HG02623 (cell line): Measurements from ENCODE around the gene HECTD4.
"Not testable (repeated sequence)": the region's sequence is repeated elsewhere in the genome, so short reads cannot be mapped to it uniquely, and the experiment has no call there.

Experiments
- ATAC-seq: cut with Tn5 transposase; IDR thresholded peaks from one replicate; pipeline ENCODE4 v1.9.1; 2021; ENCODE audit warnings: moderate library complexity; ENCODE audit not compliant: unreplicated experiment

HECTD4 gene

DNA sequence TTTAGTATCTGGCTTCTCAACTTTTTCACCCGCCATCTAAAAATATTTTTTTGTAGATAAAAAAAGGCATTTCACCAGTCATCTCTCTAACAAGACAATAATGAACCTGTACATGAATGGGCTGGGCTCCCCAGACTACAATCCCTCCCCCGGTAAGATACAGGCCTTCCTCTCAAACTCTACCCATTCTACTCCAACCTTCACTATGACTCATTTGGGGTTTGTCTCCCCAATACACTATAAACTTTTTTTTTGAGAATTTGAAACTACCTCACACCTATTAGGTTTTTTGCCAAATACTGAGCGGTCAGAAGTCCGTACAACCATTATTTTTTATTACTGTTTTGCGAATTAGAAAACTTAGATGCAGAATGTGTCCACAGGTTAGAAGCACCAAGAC, 26.4 kb upstream of the HECTD4 start:
- ATAC-seq: no peak

DNA sequence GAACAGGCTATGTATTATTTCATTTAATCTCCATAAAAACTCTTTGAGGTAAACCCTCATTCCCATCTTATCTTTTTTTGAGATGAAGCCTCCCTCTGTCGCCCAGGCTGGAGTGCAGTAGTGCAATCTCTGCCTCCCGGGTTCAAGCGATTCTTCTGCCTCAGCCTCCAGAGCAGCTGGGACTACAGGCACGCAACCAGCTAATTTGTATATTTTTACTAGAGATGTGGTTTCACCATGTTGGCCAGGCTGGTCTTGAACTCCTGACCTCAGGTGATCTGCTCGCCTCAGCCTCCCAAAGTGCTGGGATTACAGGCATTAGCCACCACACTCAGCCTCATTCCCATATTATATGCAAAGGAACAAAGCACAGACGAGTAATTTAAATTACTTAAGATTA, 25.5 kb upstream of the HECTD4 start:
- not testable (repeated sequence) for ATAC-seq

DNA sequence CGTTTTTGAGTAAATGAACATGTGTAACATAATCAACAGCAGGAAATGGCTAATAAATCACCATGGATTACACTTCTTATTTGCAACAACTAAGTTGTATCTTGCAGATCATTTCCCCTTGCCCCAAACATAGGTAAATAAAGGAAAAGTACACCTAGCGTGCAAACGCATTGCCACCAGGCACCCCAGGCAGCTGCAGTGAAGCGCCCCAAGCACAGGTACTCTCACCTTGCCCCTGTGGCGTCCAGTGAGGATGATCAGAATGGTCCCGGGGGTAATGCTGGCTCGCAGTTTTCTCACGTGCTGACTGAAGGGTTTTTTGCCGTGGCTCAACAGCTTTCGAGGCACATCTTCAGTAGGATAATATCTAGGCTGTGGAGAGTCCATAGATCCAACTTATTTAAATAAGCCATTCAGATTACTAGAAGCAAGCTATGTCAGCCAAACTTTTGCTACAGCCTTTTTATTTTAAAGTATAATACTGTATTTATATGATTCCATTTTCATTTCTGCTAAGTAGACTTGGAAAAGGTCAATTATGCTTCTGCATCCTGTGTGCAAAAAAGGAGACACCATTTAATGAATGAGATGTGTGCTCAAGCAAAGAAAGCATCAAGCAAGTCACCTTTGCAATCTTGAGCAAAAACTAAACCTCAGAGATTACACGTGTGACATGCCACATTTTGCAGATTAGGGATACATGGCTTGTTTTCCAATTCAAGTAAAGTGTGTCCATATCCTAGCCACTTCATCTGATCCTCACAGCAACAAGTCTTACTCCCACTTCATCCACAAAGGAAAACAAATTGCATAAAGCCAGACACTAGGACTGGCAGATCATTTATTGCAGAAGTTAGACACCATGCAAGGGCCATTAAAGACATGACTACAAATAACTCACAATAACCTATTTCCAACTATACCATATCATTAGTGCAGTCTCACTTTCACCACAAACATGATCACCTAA, 24.6 kb upstream of the HECTD4 start:
- no peak for ATAC-seq

DNA sequence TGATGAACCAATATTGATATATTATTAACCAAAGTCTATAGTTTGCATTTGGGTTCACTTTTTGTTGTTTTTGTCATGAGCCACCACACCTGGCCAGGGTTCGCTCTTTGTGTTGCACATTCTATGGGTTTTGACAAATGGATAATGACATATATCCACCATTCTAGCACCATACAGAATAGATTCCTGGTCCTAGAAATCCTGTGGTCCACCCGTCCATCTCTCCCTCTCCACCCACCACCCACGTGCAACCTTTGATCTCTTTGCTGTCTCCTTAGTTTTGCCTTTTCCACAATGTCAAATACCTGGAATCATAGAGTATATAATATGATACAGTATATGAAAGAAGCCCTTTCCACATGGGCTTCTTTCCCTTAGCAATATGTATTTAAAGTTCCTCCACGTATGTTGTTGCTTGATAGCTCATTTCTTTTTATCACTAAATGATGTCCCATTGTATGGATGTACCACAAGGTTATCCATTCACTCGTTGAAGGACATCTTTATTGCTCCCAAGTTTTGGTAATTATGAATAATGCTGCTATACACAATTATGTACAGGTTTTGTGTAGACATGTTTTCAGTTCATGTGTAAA, 19.8 kb upstream of the HECTD4 start:
- no peak for ATAC-seq

DNA sequence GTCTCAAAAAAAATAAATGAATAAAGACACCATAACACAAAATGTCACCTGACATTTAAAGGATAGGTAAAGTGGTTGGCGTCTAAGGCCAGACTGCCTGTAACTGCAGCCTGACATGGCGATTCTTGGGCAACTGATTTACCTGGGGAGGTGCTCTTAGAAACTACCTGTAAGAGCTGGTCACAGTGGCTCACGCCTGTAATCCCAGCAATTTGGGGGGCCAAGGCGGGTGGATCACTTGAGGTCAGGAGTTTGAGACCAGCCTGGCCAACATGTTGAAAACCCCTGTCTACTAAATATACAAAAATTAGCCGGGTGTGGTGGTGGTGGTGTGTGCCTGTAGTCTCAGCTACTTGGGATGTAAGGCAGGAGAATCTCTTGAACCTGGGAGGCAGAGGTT, 18.8 kb upstream of the HECTD4 start:
- no peak for ATAC-seq

DNA sequence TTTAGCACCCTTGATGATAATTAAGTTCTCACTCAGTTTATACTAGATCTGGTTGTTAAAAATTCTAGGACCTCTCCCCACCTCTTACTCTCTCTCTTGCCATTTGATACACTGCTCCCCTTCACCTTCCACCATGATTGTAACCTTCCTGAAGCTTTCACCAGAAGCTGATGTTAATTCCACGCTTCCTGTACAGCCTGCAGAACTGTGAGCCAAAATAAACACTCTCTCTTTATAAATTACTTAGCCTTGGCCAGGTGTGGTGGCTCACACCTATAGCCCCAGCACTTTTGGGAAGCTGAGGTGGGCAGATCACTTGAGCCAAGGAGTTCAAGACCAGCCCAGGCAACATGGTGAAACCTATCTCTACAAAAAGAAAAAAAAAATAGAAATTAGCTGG, 11.1 kb upstream of the HECTD4 start:
- no peak for ATAC-seq

DNA sequence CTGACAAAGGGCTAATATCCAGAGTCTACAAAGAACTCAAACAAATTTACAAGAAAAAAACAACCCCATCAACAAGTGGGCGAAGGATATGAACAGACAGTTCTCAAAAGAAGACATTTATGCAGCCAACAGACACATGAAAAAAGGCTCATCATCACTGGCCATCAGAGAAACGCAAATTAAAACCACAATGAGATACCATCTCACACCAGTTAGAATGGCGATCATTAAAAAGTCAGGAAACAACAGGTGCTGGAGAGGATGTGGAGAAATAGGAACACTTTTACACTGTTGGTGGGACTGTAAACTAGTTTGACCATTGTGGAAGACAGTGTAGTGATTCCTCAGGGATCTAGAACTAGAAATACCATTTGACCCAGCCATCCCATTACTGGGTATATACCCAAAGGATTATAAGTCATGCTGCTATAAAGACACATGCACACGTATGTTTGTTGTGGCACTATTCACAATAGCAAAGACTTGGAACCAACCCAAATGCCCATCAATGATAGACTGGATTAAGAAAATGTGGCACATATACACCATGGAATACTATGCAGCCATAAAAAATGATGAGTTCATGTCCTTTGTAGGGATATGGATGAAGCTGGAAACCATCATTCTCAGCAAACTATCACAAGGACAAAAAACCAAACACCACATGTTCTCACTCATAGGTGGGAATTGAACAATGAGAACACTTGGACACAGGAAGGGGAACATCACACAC, 7.9 kb upstream of the HECTD4 start:
- not testable (repeated sequence) for ATAC-seq

DNA sequence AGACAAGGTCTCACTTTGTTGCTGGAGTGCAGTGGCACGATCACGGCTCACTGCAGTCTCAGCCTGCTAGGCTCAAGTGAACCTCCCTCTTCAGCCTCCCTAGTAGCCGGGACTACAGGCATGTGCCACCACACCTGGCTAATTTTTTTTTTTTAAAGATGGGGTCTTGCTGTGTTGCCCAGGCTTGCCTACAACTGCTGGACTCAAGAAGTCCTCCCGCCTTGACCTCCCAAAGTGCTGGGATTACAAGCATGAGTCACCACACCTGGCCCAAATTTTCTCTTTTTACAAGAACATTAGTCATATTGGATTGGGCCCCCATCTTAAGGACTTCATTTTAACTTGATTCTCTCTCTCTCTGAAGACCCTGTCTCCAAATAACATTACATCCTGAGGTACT, 7.0 kb upstream of the HECTD4 start:
- ATAC-seq: no peak

DNA sequence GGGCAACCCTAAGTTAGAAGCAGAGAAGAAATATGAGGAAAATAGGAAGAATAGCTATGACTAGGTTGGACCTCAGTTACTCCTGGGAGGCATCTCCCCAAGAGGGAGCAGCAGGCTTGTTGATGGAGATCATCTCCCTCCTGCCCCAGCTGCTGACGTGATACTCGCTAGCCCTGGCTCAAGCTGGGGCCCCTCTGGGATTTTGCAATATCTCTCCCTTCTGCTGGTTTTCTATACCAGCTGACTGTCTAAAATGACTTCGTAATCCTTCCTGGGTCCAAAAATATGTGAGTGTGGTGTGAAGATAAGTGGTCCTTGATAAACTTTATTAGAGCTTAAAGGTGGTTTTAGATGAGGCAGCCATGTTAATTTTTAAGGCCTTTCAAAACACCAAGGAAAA, 4.5 kb upstream of the HECTD4 start:
- no peak for ATAC-seq

DNA sequence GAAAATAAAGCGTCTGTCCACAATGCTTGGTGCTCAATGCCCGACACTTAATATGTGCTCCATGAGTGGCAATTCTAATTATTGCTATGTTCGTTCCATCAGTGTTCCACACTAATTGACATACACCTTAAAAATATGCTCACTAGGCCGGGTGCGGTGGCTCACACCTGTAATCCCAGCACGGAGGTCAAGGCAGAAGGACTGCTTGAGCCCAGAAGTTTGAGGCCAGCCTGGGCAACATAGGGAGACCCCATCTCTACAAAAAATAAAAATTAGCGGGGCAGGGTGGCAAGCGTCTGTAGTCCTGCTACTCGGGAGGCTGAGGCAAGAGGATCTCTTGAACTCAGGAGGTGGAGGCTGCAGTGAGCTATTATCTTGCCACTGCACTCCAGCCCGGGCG, 635 bp upstream of the HECTD4 start:
- no peak for ATAC-seq

DNA sequence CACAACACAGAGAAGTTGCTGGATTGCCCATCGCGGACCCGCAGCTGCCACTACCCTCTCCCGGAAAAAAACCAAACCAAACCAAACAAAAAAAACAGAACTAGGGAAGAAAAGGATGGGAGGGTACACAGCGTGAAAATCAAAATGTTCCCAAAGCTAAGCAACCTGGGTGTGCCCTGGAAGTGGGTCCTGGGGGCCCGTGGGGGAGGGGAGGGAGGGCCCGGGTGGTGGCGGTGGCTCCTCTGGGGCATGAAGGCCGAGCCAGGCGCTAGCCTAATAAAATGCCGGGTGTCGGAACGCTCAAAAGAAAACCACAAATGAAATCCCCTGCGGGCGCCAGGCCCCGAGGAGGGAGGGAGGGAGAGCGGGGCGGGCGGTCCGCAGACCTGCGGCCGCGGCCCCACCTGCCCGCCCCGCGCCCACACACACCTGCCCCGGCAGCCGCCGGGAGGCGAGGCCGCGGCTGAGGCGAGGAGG, 787 bp downstream of the HECTD4 start:
- ATAC-seq: peak; percentile 35

DNA sequence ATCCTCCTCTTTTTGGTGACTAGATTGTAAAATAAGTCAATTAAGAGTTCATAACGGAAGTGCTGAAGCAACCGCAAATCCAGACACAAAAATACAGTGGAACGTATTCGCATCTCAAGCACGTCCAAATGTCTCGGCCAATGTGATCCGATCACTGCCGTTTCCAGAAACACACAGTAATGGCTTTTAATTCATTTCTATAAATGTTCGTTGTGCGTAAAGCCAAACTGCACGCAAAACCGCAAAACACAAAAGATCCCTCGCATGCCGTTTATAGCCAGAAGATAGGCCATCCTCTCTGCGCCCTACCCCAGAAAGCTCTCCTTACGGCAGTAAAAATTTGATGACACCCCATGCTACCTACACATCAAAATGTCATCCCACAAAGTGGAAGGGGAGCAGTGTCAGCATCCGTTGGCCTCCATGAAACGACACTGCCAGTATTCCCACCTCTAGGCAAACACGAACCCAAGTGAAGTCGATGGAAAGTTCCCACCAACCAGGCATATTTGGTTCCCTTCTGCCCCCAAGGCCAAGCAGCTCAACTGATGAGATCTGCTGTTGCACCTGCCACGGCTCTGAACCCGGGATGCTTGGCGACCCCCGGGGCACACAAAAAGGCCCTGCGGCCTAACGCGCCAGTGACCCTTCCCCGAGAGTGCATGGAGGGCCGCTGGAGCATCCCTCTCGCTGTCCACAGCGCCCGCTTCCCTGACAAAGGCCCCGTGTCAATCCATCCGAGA, 1.4 kb downstream of the HECTD4 start:
- ATAC-seq: no peak

DNA sequence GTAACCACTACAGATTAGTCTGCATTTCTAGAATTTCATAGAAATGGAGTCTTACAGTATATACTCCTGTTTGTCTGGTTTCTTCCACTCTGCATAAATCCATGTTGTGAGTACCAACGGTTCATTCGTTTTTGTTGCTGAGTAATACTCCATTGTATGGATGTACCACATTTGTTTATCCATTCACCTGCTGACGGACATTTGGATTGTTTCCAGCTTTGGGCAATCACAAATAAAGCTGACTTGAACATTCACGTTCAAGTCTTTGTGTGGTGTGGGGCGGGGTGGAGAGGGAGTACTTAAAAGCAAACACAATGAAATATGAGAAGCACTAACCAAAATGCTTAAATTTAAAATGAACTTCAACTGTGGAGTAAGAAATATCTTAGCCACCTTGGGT, 7.1 kb downstream of the HECTD4 start:
- no peak for ATAC-seq

DNA sequence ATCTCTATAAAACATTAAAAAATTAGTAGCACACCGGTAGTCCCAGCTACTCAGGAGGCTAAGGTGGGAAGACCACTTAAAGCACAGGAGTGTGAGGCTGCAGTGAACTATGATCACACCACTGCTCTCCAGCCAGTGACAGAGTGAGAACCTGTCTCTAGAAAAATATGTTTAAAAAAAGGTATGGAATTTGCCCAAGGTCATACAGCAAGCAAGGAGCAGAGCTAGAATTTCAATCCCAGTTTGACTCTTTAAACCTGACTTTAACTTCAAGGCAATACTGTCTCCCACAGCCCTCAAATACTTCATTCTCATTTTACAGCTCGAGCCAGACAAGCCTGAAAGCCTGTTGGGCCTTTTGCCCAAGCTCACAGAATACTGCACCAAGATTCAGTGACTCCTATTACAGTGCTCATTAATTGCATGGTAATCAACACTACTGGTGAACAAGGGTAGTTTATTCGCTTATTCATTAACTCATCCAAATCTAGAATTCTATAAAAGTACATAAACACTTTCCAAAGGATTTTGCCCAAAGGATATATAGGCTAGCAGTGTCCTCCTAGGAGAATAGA, 8.0 kb downstream of the HECTD4 start:
- no peak for ATAC-seq

DNA sequence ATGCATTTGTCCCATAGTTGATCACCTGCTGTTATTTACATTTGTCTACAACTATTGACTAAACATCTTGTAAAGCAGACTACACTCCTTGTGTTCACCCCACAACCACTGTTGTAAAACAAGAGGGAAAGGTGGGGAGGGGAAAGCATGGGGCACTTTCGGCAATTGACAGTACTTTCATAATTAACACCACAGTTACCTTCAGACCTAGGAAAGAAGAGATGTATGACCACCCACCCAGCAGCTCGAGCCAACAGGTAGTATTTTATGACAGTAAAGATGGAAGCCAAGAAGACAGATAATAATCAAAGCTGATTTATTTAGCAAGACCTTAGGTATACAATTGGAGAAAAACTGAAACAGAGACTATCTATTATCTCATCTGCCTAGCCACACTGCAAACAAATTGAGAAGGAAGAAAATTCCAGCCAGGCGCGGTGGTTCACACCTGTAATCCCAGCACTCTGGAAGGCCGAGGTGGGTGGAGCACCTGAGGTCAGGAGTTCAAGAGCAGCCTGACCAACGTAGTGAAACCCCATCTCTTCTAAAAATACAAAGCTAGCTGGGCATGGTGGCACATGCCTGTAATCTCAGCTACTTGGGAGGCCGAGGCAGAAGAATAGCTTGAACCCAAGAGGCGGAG, 11.2 kb downstream of the HECTD4 start:
- no peak for ATAC-seq

DNA sequence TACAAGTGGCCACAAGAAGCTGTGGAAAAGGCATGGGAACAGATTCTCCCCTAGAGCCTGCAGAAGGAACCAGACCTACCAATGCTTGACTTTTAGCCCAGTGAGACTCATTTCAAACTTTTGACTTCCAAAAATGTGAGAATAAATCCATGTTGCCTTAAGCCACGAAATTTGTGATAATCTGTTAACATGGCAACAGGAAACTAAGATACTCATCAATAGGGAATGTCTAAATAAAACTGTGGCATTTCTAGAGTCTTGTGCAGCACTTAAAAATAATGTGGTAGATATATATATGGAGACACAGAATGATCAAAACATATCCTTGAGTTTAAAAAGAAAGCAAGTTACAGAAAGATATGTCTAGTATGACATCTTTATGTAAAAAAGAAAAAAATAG, 12.0 kb downstream of the HECTD4 start:
- ATAC-seq: no peak

DNA sequence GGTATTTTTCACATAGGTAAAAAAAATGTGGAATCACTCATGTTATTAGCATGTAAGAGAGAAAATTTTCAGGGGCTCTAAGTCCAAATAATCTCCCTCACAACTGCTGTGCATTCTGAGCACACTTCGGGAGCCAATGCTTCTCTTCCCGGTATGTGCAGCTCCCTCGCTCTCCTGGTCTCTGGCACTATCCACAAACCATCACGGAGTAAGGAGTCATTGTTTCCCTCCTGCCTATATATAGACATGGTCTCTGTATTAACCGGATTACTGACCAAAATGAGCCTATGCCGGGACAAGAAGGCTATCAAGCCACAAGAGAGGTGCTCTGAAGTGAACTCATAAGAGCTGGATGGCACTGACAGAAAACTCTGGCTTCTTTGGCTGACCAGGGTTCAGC, 13.4 kb downstream of the HECTD4 start:
- no peak for ATAC-seq

DNA sequence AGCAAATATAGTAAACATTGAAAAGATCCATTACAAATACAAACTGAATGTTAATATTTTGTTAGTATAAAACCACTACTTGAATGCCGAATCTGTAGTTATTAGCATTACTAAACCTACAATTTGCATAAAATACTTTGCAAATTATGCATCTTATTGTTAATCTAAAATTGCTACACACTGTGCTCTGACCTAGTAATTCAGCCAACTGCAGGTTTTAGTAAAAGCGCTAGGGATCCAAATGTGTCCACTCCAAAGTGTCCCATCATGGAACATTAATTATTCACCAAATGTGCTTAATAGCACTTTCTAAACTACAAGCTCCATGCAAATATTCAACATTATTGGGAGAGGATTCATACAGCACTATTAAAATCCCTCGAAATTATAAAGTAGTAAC, 14.3 kb downstream of the HECTD4 start:
- no peak for ATAC-seq

DNA sequence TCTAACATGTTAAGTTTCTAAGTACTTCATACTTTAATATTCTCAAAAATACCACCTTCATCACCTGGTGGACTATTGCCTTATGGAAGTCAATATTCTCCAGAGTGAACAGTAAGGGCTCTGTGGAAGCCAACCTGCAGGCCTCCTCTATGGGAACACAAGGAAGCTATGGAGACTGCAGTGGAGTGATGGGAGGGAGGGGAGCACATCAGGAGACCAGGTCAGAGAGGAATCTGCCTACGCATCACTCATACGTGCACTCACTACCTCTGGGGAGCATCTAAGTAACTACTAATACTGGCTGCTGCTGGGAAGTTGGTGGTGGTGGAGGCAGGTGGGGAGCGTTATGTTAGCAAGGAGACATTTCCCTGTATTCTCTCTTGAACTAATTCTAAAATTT, 19.9 kb downstream of the HECTD4 start:
- no peak for ATAC-seq

DNA sequence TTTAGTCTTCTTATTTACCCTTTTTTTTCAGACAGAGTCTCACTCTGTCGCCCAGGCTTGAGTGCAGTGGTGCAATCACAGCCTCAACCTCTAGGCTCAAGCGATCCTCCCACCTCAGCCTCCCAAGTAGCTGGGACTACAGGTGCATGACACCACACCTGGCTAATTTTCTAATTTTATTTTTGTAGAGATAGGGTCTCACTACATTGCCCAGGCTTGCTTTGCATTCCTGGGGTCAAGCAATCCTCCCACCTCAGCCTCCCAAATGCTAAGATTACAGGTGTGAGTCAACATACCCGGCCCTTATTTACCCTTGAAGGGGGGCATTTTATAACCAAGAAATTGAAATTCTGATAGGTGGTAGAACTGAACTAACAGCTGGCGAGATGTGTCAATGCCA, 21.0 kb downstream of the HECTD4 start:
- no peak for ATAC-seq
